Activated naive CD4-positive, alpha-beta T cell treated with Interleukin-2 at 50 U/mL for 16 hours (primary cell): ENCODE measurements around the gene NT5DC1.
"Not testable (repeated sequence)": the region's sequence is repeated elsewhere in the genome, so short reads cannot be mapped to it uniquely, and the experiment has no call there.

Experiments
- DNase-seq: peaks from one replicate; pipeline ENCODE4 v3.0.0-alpha.2; 2020

NT5DC1 gene

GRCh38 chr6:116280161-116280932 lies 179.7 kb downstream of the NT5DC1 start:
- no peak for DNase-seq

GRCh38 chr6:116280933-116281316 lies 180.3 kb downstream of the NT5DC1 start:
- no peak for DNase-seq

GRCh38 chr6:116282698-116283097 lies 182.0 kb downstream of the NT5DC1 start:
- DNase-seq = no peak

DNA sequence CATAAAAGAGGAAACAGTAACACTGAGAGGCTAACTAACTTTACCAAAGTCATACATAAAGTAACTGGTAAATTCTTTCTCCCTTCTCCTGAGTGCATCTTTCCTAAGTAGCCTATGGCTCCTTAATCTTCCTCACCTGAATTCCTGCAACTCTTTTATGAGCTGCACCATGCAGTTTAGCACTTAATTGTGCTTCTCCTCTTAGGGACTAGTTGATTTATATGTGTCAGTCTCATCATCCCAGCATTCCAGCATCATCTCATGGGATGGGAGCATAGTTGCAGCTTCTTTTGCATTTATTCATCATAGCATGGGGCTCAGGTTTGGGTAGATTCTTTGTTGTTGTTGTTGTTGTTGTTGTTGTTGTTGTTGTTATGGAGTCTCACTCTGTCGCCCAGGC lies 182.5 kb downstream of the NT5DC1 start:
- DNase-seq = no peak

DNA sequence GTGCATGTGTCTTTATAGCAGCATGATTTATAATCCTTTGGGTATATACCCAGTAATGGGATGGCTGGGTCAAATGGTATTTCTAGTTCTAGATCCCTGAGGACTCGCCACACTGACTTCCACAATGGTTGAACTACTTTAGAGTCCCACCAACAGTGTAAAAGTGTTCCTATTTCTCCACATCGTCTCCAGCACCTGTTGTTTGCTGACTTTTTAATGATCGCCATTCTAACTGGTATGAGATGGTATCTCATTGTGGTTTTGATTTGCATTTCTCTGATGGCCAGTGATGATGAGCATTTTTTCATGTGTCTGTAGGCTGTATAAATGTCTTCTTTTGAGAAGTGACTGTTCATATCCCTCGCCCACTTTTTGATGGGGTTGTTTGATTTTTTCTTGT lies 184.3 kb downstream of the NT5DC1 start:
- DNase-seq = not testable (repeated sequence)

GRCh38 chr6:116286773-116287358 lies 186.2 kb downstream of the NT5DC1 start:
- no peak for DNase-seq

DNA sequence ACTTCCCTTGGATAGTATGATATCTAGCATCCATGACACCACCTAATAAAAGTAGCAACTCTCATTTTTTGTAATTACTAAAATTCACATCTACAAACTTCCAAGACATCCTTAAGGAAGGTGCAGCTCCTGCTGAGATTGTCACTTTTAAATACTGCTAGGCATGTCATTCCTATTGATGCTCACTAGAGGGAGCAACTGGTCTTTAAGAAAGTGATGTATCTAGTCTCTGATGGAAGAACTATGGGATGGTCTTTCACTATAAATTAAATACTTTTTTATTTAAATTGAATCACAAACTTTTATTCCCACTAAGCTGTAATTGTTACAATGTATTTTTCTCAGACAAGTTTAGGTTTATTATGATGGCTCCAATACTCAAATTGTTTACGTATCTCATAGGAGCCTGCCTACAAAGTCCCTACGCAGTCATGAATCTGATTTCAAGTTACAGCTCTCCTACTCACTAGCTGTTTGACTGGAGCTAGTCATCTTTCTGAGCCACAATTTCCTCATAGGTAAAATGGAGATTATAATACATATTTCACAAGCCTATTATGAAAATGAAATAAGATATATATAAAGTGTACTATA lies 187.1 kb downstream of the NT5DC1 start:
- no peak for DNase-seq

DNA sequence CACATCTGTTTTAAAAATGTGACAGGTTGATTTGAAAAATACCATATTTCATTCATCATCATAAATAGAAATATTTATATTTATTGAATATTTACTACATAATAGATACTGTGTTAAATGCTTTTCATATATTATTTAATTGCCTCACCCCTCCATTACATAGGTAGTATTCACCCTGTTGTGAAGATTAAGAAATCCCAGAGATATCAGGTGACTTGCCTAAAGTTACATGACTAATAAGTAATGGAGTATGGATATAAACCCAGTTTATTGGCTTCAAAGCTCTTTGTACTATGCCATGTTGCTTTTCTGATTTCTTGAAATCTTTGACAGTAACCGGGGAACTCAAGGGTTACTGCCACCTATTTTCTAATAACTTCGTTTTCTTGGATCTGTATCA lies 189.2 kb downstream of the NT5DC1 start:
- no peak for DNase-seq

DNA sequence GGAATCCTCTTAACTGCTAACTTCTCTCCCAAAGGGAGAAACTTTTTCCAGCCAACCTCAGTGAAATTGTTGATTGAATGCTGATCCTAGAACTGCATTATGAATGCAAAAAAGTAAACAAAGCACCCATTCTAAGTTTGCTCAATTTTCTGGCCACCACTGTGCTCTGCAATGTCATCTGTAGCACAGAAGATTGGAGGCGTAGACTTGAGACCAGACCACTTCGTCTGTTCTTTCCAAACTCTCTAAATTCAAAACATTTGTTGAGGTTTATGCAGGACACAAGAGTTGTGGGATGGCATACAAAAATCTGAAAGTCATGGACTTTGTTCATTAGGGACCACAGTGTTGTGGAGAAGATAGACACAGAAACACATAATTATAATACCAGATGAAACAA lies 190.1 kb downstream of the NT5DC1 start:
- no peak for DNase-seq

GRCh38 chr6:116291701-116292396 lies 191.2 kb downstream of the NT5DC1 start:
- no peak for DNase-seq

DNA sequence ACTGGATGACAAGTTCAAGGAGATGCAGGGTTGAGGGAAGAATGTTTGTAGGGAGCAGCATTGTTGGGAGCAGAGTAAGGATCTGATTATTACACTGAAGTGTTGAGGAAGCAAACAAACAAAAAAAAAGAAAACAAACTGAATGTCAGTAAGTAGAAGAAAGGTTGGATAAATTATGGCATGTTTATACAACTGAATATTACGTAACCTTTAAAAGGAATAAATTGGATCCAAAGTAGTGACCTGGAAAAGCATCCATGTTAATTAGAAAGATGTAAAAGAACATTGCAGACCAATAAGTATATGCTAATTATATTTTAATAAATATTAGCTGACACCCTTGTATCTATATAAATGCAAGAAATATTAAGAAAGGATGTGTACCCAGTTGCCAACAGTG lies 191.9 kb downstream of the NT5DC1 start:
- DNase-seq = no peak

DNA sequence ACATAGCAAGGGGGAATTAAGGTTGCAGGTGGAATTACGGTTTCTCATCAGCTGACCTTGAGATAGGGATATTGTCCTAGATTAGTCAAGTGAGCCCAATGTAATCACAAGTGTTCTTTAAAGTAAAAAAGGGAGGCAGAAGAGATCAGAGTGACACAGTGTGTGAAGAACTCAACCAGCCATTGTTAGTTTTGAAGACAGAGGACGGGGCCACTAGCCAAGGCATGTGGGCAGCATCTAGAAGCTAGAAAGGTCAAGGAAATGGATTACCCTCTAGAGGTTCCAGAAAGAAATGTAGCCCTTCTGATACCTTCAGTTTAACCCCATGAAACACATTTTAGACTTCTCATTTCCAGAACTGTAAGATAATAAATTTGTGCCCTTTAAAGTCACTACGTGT lies 197.6 kb downstream of the NT5DC1 start:
- no peak for DNase-seq

DNA sequence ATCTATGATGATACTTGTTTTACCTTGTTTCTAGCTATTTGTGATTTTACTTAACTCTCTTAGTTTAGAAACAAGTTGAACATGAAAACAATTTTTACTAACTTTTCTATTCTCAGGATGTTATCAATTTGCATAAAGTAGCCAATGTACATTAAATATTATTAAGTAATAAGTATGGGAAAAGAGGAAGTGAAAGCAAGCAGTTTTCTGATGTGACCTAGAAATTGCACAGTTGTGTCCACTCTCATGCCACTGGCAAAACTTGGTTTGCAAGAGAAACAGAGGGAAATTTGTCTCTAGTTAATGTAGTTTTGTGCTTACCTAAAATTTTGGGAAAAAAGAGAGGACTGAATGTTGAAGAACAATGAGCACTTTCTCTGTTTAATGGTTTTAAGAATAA lies 198.3 kb downstream of the NT5DC1 start:
- DNase-seq = no peak
